Measurements from ENCODE around the gene JUN.
A peak's percentile ranks its signal among the peaks of the same experiment; 100 is the strongest.

Gene JUN

DNA sequence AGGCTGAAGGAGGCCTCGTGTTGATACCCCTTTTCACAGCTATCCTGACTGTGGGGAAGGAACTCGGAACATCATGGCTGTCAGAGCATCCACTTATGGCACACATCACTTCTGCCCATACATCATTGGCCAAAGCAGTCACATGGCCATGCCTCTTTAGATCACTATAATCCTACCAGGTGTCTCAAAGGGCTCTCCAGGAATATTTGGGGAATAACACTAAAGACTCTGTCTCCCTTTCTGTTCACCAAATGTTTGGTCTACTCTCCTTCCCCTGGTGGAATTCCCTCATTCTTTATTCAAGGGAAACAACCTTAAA, 3.0 kb upstream of the JUN start:
- Histone ChIP-seq H3K36me3 (ENCODE audit: low read length) (no peaks in the 10 kb centered on the region), H3K9ac (ENCODE audit: low read length) (no peak overlapping the region), H3K9me2 (replicated peaks; ENCODE audit: insufficient read depth, low read length) (no peaks in the 10 kb centered on the region), H3K27ac (ENCODE audit: low read depth, low read length) (no peak overlapping the region), H3K79me2 (ENCODE audit: insufficient read depth, low read length) (no peaks in the 10 kb centered on the region), H3K9me3 (ENCODE audit: insufficient read depth, low read length) (no peaks in the 10 kb centered on the region), H2AFZ (ENCODE audit: low read depth, low read length, severe bottlenecking) (no peak overlapping the region), H3K27me3 (ENCODE audit: low read length) (no peaks in the 10 kb centered on the region), H3K4me2 (ENCODE audit: low read depth, low read length, poor library complexity, severe bottlenecking) (no peak overlapping the region), H4K20me1 (ENCODE audit: low read depth, low read length) (no peaks in the 10 kb centered on the region), H3K4me3 (ENCODE audit: insufficient read depth, low read length, poor library complexity, severe bottlenecking) (no peak overlapping the region), H3F3A (ENCODE audit: insufficient read depth) (peaks cover 17% of the 10 kb centered on the region)
- TF ChIP-seq, protein P1, sequence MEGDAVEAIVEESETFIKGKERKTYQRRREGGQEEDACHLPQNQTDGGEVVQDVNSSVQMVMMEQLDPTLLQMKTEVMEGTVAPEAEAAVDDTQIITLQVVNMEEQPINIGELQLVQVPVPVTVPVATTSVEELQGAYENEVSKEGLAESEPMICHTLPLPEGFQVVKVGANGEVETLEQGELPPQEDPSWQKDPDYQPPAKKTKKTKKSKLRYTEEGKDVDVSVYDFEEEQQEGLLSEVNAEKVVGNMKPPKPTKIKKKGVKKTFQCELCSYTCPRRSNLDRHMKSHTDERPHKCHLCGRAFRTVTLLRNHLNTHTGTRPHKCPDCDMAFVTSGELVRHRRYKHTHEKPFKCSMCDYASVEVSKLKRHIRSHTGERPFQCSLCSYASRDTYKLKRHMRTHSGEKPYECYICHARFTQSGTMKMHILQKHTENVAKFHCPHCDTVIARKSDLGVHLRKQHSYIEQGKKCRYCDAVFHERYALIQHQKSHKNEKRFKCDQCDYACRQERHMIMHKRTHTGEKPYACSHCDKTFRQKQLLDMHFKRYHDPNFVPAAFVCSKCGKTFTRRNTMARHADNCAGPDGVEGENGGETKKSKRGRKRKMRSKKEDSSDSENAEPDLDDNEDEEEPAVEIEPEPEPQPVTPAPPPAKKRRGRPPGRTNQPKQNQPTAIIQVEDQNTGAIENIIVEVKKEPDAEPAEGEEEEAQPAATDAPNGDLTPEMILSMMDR (IDR thresholded peaks at IDR 0.05; ENCODE audit: insufficient read depth, low read length, poor library complexity, severe bottlenecking) = no peak
- no peak for TF ChIP-seq EZH2phosphoT487 (conservative IDR thresholded peaks at IDR 0.05; ENCODE audit: low read length)

DNA sequence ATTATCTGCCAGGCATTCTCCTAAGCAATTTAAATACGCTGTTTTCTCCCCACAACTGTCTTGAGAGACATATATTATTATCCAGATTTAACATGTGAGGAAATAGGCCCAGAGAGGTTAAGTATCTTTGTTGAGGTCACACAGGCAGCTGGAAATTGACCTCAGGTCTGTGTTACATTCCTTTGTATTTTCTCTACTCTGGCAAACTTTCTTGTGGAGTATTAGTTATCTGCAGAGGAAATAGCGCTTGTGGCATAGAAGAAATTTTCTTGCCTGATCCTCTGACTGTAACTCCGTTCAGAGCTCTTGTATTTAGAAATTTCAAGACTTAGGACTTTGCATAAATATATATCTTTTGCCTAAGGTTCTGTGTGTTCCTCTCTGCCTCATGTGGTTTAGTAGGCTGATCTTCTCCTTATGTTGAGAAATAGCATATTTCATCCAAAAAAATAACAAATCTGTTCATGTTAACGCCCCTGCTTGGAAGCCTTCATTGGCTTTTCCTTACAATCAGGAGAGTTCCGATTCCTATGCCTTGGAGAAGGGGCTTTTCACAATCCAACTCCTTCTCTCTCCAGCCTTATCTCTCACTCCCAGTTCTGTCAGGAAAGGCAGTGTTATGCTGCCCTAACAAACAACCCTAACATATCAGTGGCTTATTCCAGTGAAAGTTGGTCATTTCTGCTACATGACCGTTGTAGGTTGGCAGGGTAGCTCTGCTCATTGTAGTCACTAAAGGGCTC, 2.5 kb upstream of the JUN start:
- H3K27ac ChIP-seq (ENCODE audit: low read depth, low read length) = no peak overlapping the region
- no peak overlapping the region for H3K4me2 ChIP-seq (ENCODE audit: low read depth, low read length, poor library complexity, severe bottlenecking)
- TF ChIP-seq, protein P1 (IDR thresholded peaks at IDR 0.05; ENCODE audit: insufficient read depth, low read length, poor library complexity, severe bottlenecking) = no peak
- TF ChIP-seq EZH2phosphoT487 (conservative IDR thresholded peaks at IDR 0.05; ENCODE audit: low read length) = no peak
- no peaks in the 10 kb centered on the region for H3K9me3 ChIP-seq (ENCODE audit: insufficient read depth, low read length)
- H3K9me2 ChIP-seq (replicated peaks; ENCODE audit: insufficient read depth, low read length) = no peaks in the 10 kb centered on the region
- H2AFZ ChIP-seq (ENCODE audit: low read depth, low read length, severe bottlenecking) = no peak overlapping the region
- no peak overlapping the region for H3K9ac ChIP-seq (ENCODE audit: low read length)
- no peaks in the 10 kb centered on the region for H3K79me2 ChIP-seq (ENCODE audit: insufficient read depth, low read length)
- peaks cover 17% of the 10 kb centered on the region for H3F3A ChIP-seq (ENCODE audit: insufficient read depth)
- no peak overlapping the region for H3K4me3 ChIP-seq (ENCODE audit: insufficient read depth, low read length, poor library complexity, severe bottlenecking)
- no peaks in the 10 kb centered on the region for H3K36me3 ChIP-seq (ENCODE audit: low read length)
- no peaks in the 10 kb centered on the region for H4K20me1 ChIP-seq (ENCODE audit: low read depth, low read length)
- H3K27me3 ChIP-seq (ENCODE audit: low read length) = no peaks in the 10 kb centered on the region

DNA sequence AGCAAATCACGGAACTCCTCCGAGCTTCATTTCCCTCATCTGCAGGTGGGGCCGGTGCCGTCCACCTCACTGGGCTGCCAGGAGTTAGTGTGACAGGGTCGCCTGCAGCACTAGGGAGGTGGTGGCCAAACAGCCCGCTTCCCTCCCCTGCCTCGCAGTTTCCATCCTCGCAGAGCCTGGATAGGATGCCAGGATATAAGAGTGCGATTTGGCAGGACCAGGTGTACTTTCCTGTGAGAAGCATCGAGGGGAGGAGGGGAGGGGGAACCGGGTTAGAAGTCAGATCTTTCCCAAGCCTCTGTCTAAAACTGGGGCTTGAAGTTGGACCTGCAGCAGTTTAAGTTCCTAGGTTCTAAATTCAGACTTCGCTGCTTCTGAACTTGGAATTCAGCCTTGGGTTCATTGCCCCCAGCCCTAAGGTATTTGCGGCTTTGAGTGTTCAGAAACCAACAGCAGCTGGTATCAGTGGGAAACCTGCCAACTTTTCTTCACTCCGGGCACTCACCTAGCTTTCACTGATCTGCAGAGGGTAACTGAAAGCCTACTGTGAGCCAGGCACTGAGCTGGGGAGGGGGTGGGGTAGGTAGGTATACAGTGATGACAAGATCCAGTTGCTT, 1.7 kb upstream of the JUN start:
- Histone ChIP-seq H3K36me3 (ENCODE audit: low read length) (no peaks in the 10 kb centered on the region), H3K9me2 (replicated peaks; ENCODE audit: insufficient read depth, low read length) (no peaks in the 10 kb centered on the region), H2AFZ (ENCODE audit: low read depth, low read length, severe bottlenecking) (peak overlapping the region; percentile 96), H3K9me3 (ENCODE audit: insufficient read depth, low read length) (no peaks in the 10 kb centered on the region), H3K9ac (ENCODE audit: low read length) (peak overlapping the region; percentile 76), H4K20me1 (ENCODE audit: low read depth, low read length) (0 out of 2 replicates have a peak, but pooled peaks cover 5% of the 10 kb centered on the region), H3K27me3 (ENCODE audit: low read length) (no peaks in the 10 kb centered on the region), H3K4me3 (ENCODE audit: insufficient read depth, low read length, poor library complexity, severe bottlenecking) (peak overlapping the region; percentile 66), H3K79me2 (ENCODE audit: insufficient read depth, low read length) (no peaks in the 10 kb centered on the region), H3K27ac (ENCODE audit: low read depth, low read length) (no peak overlapping the region), H3F3A (ENCODE audit: insufficient read depth) (peaks cover 17% of the 10 kb centered on the region), H3K4me2 (ENCODE audit: low read depth, low read length, poor library complexity, severe bottlenecking) (peak overlapping the region; percentile 86)
- TF ChIP-seq EZH2phosphoT487 (conservative IDR thresholded peaks at IDR 0.05; ENCODE audit: low read length) = no peak
- TF ChIP-seq, protein P1 (IDR thresholded peaks at IDR 0.05; ENCODE audit: insufficient read depth, low read length, poor library complexity, severe bottlenecking) = no peak

Data from SU-DHL-6 (cell line).